ENCODE measurements around the gene NDFIP2.
"Not testable (repeated sequence)": the region's sequence is repeated elsewhere in the genome, so short reads cannot be mapped to it uniquely, and the experiment has no call there.

Gene NDFIP2

GRCh38 chr13:79540504-79540903, 59.5 kb downstream of the NDFIP2 start:
- no peak for DNase-seq

GRCh38 chr13:79541426-79542049, 60.6 kb downstream of the NDFIP2 start:
- peak; percentile 23 for DNase-seq

GRCh38 chr13:79543883-79544282, 62.9 kb downstream of the NDFIP2 start:
- no peak for DNase-seq

- peak; percentile 7 for DNase-seq
Observed at GRCh38 chr13:79547211-79548195, 66.5 kb downstream of the NDFIP2 start.

GRCh38 chr13:79548902-79549301, 67.9 kb downstream of the NDFIP2 start:
- DNase-seq = no peak

- DNase-seq = no peak
Observed at GRCh38 chr13:79549355-79550106, 68.6 kb downstream of the NDFIP2 start.

- no peak for DNase-seq
Observed at GRCh38 chr13:79557666-79558065, 76.7 kb downstream of the NDFIP2 start.

- no peak for DNase-seq
Observed at GRCh38 chr13:79560954-79561353, 80.0 kb downstream of the NDFIP2 start.

GRCh38 chr13:79562557-79562956, 81.6 kb downstream of the NDFIP2 start:
- no peak for DNase-seq

- DNase-seq = no peak
Observed at GRCh38 chr13:79566118-79566517, 85.2 kb downstream of the NDFIP2 start.

- no peak for DNase-seq
Observed at GRCh38 chr13:79571147-79571546, 90.2 kb downstream of the NDFIP2 start.

GRCh38 chr13:79573892-79574291, 92.9 kb downstream of the NDFIP2 start:
- DNase-seq = not testable (repeated sequence)

GRCh38 chr13:79581870-79582315, 100.9 kb downstream of the NDFIP2 start:
- DNase-seq = no peak

GRCh38 chr13:79582896-79583295, 101.9 kb downstream of the NDFIP2 start:
- no peak for DNase-seq

- DNase-seq = no peak
Observed at GRCh38 chr13:79585033-79585432, 104.1 kb downstream of the NDFIP2 start.

GRCh38 chr13:79589603-79590393, 108.8 kb downstream of the NDFIP2 start:
- no peak for DNase-seq

GRCh38 chr13:79590394-79590676, 109.4 kb downstream of the NDFIP2 start:
- no peak for DNase-seq

GRCh38 chr13:79591493-79591892, 110.5 kb downstream of the NDFIP2 start:
- no peak for DNase-seq

GRCh38 chr13:79593121-79593520, 112.2 kb downstream of the NDFIP2 start:
- DNase-seq = no peak

- no peak for DNase-seq
Observed at GRCh38 chr13:79593641-79594275, 112.8 kb downstream of the NDFIP2 start.

GRCh38 chr13:79600146-79600545, 119.2 kb downstream of the NDFIP2 start:
- not testable (repeated sequence) for DNase-seq

GRCh38 chr13:79602936-79603335, 122.0 kb downstream of the NDFIP2 start:
- DNase-seq = no peak

Measured in retina (tissue), 1 donor.